ENCODE data around the gene EGLN3.

- TF ChIP-seq POLR2A (IDR thresholded peaks at IDR 0.05; ENCODE audit: low read depth, low read length) (no peak), POLR2AphosphoS5 (IDR thresholded peaks at IDR 0.05; ENCODE audit: low read depth, low read length) (no peak), TAF1 (IDR thresholded peaks at IDR 0.05; ENCODE audit: borderline replicate concordance, low read depth, low read length) (no peak)
These were observed 49.3 kb downstream of the EGLN3 start for GRCh38 chr14:33901426-33902155.

All from GM12892 (cell line).